H1 (cell line): ENCODE results near the gene HFE. TPM values are rescaled to one million over a fixed set of nuclear protein-coding genes. Genes with fewer than 3 reads are reported as not detected.
A peak's percentile ranks its signal among the peaks of the same experiment; 100 is the strongest.
"Not testable (repeated sequence)": the region's sequence is repeated elsewhere in the genome, so short reads cannot be mapped to it uniquely, and the experiment has no call there.

Experiments used
- CTCF ChIA-PET: fragments of 300-600 bp; sonication (Branson Sonifier 250); formaldehyde crosslinking; loops from one replicate; lab custom pipeline; 2021; ENCODE audit not compliant: partially characterized antibody; lab: Charles Lee
- POLR2A ChIA-PET: fragments of 300-600 bp; sonication (Branson Sonifier 250); formaldehyde crosslinking; loops from one replicate; lab custom pipeline; 2021; ENCODE audit warnings: inconsistent platforms; ENCODE audit not compliant: partially characterized antibody; lab: Charles Lee
- DNase-seq, 2 experiments: peaks; one replicate each; pipeline versions ENCODE4 v3.0.0 to v3.0.0-alpha.2; 2010 to 2022; ENCODE audit warnings: low spot score in 2 of 2, low read depth in 1 of 2, mixed read lengths in 1 of 2
- FAIRE-seq: peaks from 2 replicates; lab custom pipeline; 2011; peaks lifted over from hg19 to GRCh38; lab: Jason Lieb, UNC
- H2AFZ ChIP-seq: 2 replicates; pipeline ENCODE4 v1.8.1; 2012; ENCODE audit warnings: low read length, inconsistent platforms
- H2AK5ac ChIP-seq: 2 replicates; pipeline ENCODE4 v1.6.1; 2013; ENCODE audit warnings: low read depth, low read length
- H2BK120ac ChIP-seq: replicated peaks from 2 replicates; pipeline ENCODE3; 2013; ENCODE audit warnings: low read depth, low read length, inconsistent platforms
- H2BK12ac ChIP-seq: 2 replicates; pipeline ENCODE4 v1.6.1; 2013; ENCODE audit warnings: low read depth, low read length
- H2BK15ac ChIP-seq: 2 replicates; pipeline ENCODE4 v1.6.1; 2013; ENCODE audit warnings: low read length
- H2BK20ac ChIP-seq: 2 replicates; pipeline ENCODE4 v1.6.1; 2013; ENCODE audit warnings: low read length
- H2BK5ac ChIP-seq: 2 replicates; pipeline ENCODE4 v1.6.1; 2013; ENCODE audit warnings: low read depth, low read length
- H3K14ac ChIP-seq: 2 replicates; pipeline ENCODE4 v1.6.1; 2013; ENCODE audit warnings: inconsistent platforms; ENCODE audit not compliant: insufficient read length
- H3K18ac ChIP-seq: 2 replicates; pipeline ENCODE4 v1.6.1; 2013; ENCODE audit warnings: low read length; ENCODE audit errors: extremely low read depth
- H3K23ac ChIP-seq: 2 replicates; pipeline ENCODE4 v1.6.1; 2013; ENCODE audit warnings: inconsistent platforms; ENCODE audit not compliant: insufficient read length
- H3K23me2 ChIP-seq: 2 replicates; pipeline ENCODE4 v1.6.1; 2013; ENCODE audit warnings: low read depth, low read length
- H3K27ac ChIP-seq: 2 replicates; pipeline ENCODE4 v1.6.1; 2011; ENCODE audit warnings: low read depth, low read length, inconsistent platforms
- H3K27me3 ChIP-seq, 4 experiments: replicated peaks in 1 of 4; 1 replicate in 1 of 4; 2 replicates in 3 of 4; pipeline versions ENCODE4 v1.6.1 to v1.8.1; 2011 to 2013; ENCODE audit warnings: low read length in 3 of 4, mild to moderate bottlenecking in 3 of 4, inconsistent platforms in 2 of 4, mixed read lengths in 2 of 4, moderate library complexity in 1 of 4; ENCODE audit not compliant: control insufficient read depth in 3 of 4, insufficient read depth in 3 of 4; ENCODE audit errors: extremely low read depth in 1 of 4
- H3K36me3 ChIP-seq, 4 experiments: 2 replicates each; pipeline versions ENCODE4 v1.6.1 to v1.8.1; 2011 to 2013; ENCODE audit warnings: mild to moderate bottlenecking in 4 of 4, low read length in 3 of 4, moderate library complexity in 2 of 4, control low read depth in 1 of 4, inconsistent platforms in 1 of 4; ENCODE audit not compliant: insufficient read depth in 4 of 4, control insufficient read depth in 2 of 4
- H3K4ac ChIP-seq: replicated peaks from 2 replicates; pipeline ENCODE3; 2013; ENCODE audit warnings: low read length, low read depth, mixed read lengths, inconsistent platforms; ENCODE audit not compliant: insufficient read length
- H3K4me1 ChIP-seq, 4 experiments: replicated peaks in 1 of 4; 1 replicate in 1 of 4; 2 replicates in 3 of 4; pipeline versions ENCODE4 v1.6.1 to v1.8.1; 2011 to 2013; ENCODE audit warnings: low read length in 3 of 4, inconsistent platforms in 2 of 4, mixed read lengths in 1 of 4; ENCODE audit not compliant: insufficient read depth in 4 of 4, control insufficient read depth in 3 of 4
- H3K4me2 ChIP-seq, 2 experiments: 2 replicates each; pipeline versions ENCODE4 v1.6.1 to v1.8.1; 2011 to 2013; ENCODE audit warnings: low read depth in 2 of 2, low read length in 2 of 2, control low read depth in 1 of 2, inconsistent platforms in 1 of 2, mild to moderate bottlenecking in 1 of 2; ENCODE audit not compliant: insufficient read depth in 1 of 2
- H3K4me3 ChIP-seq, 4 experiments: fragments of 200-600, 300-600 bp in 1 of 4; sonication (generic), shearing (Covaris generic), sonication (Bioruptor Twin) in 1 of 4; 2 replicates each; pipeline versions ENCODE4 v1.5.1 to v1.8.1; 2011 to 2016; ENCODE audit warnings: low read length in 4 of 4, low read depth in 3 of 4, control low read depth in 2 of 4, inconsistent platforms in 2 of 4, mild to moderate bottlenecking in 2 of 4, mixed read lengths in 1 of 4, moderate library complexity in 1 of 4; ENCODE audit not compliant: insufficient read depth in 2 of 4; ENCODE audit errors: extremely low read depth in 1 of 4
- H3K56ac ChIP-seq: replicated peaks from 2 replicates; pipeline ENCODE3; 2013; ENCODE audit warnings: low read depth, mild to moderate bottlenecking, mixed read lengths, low read length, inconsistent platforms; ENCODE audit not compliant: insufficient read length
- H3K79me1 ChIP-seq: 2 replicates; pipeline ENCODE4 v1.6.1; 2013; ENCODE audit warnings: low read depth, low read length, control low read depth
- H3K79me2 ChIP-seq, 2 experiments: 2 replicates each; pipeline versions ENCODE4 v1.6.1 to v1.8.1; 2012 to 2013; ENCODE audit warnings: low read length in 2 of 2, mild to moderate bottlenecking in 2 of 2, inconsistent platforms in 1 of 2; ENCODE audit not compliant: insufficient read depth in 2 of 2, control insufficient read depth in 1 of 2
- H3K9ac ChIP-seq, 4 experiments: replicated peaks in 1 of 4; 1 replicate in 1 of 4; 2 replicates in 3 of 4; pipeline versions ENCODE4 v1.6.1 to v1.8.1; 2011 to 2013; ENCODE audit warnings: low read depth in 3 of 4, low read length in 3 of 4, control low read depth in 2 of 4, mild to moderate bottlenecking in 2 of 4, moderate library complexity in 2 of 4, inconsistent platforms in 1 of 4; ENCODE audit errors: extremely low read depth in 1 of 4
- H3K9me3 ChIP-seq, 2 experiments: 2 replicates each; pipeline versions ENCODE4 v1.6.1 to v1.8.1; 2012 to 2013; ENCODE audit warnings: mild to moderate bottlenecking in 2 of 2, moderate library complexity in 2 of 2, control low read depth in 1 of 2, inconsistent platforms in 1 of 2, low read depth in 1 of 2, low read length in 1 of 2, mixed read lengths in 1 of 2; ENCODE audit not compliant: insufficient read depth in 2 of 2
- H4K20me1 ChIP-seq, 2 experiments: replicated peaks in 1 of 2; 2 replicates each; pipeline versions ENCODE3 to v1.8.1; 2011 to 2013; ENCODE audit warnings: inconsistent platforms in 2 of 2, low read length in 2 of 2, mild to moderate bottlenecking in 1 of 2; ENCODE audit not compliant: insufficient read depth in 2 of 2, control insufficient read depth in 1 of 2
- H4K5ac ChIP-seq: 2 replicates; pipeline ENCODE4 v1.6.1; 2013; ENCODE audit warnings: low read length, low read depth, mixed read lengths, inconsistent platforms; ENCODE audit not compliant: insufficient read length
- H4K8ac ChIP-seq: 2 replicates; pipeline ENCODE4 v1.8.0; 2013; ENCODE audit warnings: mild to moderate bottlenecking, moderate library complexity, low read length, inconsistent platforms; ENCODE audit not compliant: insufficient read depth; ENCODE audit errors: extremely low read depth
- H4K91ac ChIP-seq: replicated peaks from 2 replicates; pipeline ENCODE3; 2013; ENCODE audit warnings: low read length, mixed read lengths, inconsistent platforms; ENCODE audit not compliant: insufficient read length
- POLR2AphosphoS5 ChIP-seq: IDR thresholded peaks from 2 replicates; pipeline ENCODE4 v1.6.1; 2011; ENCODE audit warnings: low read depth, low read length
- WGBS, 2 experiments: shearing (Covaris generic) in 1 of 2; methylation state at CpG; one replicate each; pipeline versions ENCODE4 v1.1.6 to v1.1.7; 2013 to 2015; ENCODE audit warnings: low lambda C conversion rate in 2 of 2, mixed read lengths in 2 of 2, inconsistent platforms in 1 of 2, low coverage in 1 of 2, missing lambda C conversion rate in 1 of 2; ENCODE audit not compliant: insufficient replicate concordance in 2 of 2, insufficient coverage in 1 of 2, insufficient read length in 1 of 2; ENCODE audit errors: extremely low coverage in 1 of 2, missing lambda C conversion rate in 1 of 2; 5-methylcytosine and 5-hydroxymethylcytosine counted together
- polyA plus RNA-seq, 7 experiments: library from polyadenylated mRNA; depleted of rRNA in 3 of 7; stranded (reverse) in 5 of 7; unstranded in 2 of 7; fragments of >200 nt in 5 of 7; fragments of 200-250 nt in 2 of 7; gene quantifications; 1 replicate in 5 of 7; 2 replicates in 1 of 7; 4 replicates in 1 of 7; pipeline versions ENCODE4 v1.2.1 to v1.2.3, GENCODE V29; 2011 to 2013; ENCODE audit warnings: missing spikeins in 2 of 7, mixed read lengths in 2 of 7
- total RNA-seq: library from RNA; stranded (reverse); fragmentation: NEBNext Ultra II Directional; extraction: Animal tissue kit (Norgen Biotek cat#: 25700); gene quantifications from 2 replicates; pipeline ENCODE4 v1.2.1, GENCODE V29; 2021

HFE gene
- total and polyA plus RNA-seq, 2 of the 8 experiments (the other 6 are each of a cell fraction or from before 2014, with no cell fraction given), result 1.6 to 2.0 TPM

DNA sequence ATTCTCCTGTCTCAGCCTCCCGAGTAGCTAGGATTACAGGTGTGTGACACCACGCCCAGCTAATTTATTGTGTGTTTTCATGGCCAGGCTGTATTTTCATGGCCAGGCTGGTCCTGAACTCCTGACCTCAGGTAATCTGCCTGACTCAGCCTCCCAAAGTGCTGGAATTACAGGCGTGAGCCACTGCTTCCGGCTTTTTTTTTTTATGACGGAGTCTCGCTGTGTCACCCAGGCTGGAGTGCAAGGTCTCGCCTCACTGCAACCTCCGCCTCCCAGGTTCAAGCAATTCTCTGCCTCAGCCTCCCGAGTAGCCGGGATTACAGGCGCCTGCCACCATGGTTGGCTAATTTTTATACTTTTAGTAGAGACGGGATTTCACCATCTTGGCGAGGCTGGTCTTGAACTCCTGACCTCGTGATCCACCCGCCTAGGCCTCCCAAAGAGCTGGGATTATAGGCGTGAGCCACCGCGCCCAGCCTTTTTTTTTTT is 34.4 kb upstream of the HFE start:
- POLR2A ChIA-PET, result interaction anchor here (0.6 to 43.5 kb wide), 13 partner anchors 9 to 1840 kb away, joined by 3 to 1982 read pairs (median 4); a partner anchor contains a TSS
- not testable (repeated sequence) for H3K9ac ChIP-seq, H4K5ac ChIP-seq, H3K27me3 ChIP-seq, H3K23ac ChIP-seq, H2BK120ac ChIP-seq, H2BK5ac ChIP-seq, H3K4me2 ChIP-seq, H4K8ac ChIP-seq, H3K79me2 ChIP-seq, H3K4me1 ChIP-seq, H3K79me1 ChIP-seq, H2AFZ ChIP-seq, H3K9me3 ChIP-seq, H3K56ac ChIP-seq, H2AK5ac ChIP-seq, H3K23me2 ChIP-seq, H3K4ac ChIP-seq, H2BK15ac ChIP-seq, DNase-seq, FAIRE-seq, H3K36me3 ChIP-seq, H4K20me1 ChIP-seq, H3K14ac ChIP-seq, H3K27ac ChIP-seq, H3K18ac ChIP-seq, H3K4me3 ChIP-seq, H4K91ac ChIP-seq
- peak overlapping the region; percentile 86; the same call in 1 of the 2 replicates for H2BK12ac ChIP-seq
- 97% methylated on average over 15 of the region's 18 CpGs; no CpG with 5 or more reads in 1 of the 2 experiments for WGBS, 2 experiments
- peak overlapping the region; percentile 87; the same call in 1 of the 2 replicates for H2BK20ac ChIP-seq
- CTCF ChIA-PET, result interaction anchor here (0.8 to 2.2 kb wide), 3 partner anchors 9 to 35 kb away, joined by 3 to 4 read pairs (median 3); partner anchors contain the start of gene HFE
- TF ChIP-seq POLR2AphosphoS5, result peak; percentile 59; the same call in 1 of the 2 replicates
